Forelimb muscle (tissue), 1 donor: ENCODE measurements around the gene CARMIL3. TPM values are rescaled to one million over a fixed set of nuclear protein-coding genes. Genes with fewer than 3 reads are reported as not detected.

Experiments
- DNase-seq: peaks from one replicate; pipeline ENCODE4 v3.0.0-alpha.2; 2013; ENCODE audit warnings: low read depth
- polyA plus RNA-seq: library from polyadenylated mRNA; unstranded; fragments of 120-200 nt; gene quantifications from one replicate; pipeline ENCODE4 v1.2.1, GENCODE V29; 2013; ENCODE audit not compliant: insufficient read length

Gene CARMIL3
- polyA plus RNA-seq, 1 donor, result 0.18 TPM

DNA sequence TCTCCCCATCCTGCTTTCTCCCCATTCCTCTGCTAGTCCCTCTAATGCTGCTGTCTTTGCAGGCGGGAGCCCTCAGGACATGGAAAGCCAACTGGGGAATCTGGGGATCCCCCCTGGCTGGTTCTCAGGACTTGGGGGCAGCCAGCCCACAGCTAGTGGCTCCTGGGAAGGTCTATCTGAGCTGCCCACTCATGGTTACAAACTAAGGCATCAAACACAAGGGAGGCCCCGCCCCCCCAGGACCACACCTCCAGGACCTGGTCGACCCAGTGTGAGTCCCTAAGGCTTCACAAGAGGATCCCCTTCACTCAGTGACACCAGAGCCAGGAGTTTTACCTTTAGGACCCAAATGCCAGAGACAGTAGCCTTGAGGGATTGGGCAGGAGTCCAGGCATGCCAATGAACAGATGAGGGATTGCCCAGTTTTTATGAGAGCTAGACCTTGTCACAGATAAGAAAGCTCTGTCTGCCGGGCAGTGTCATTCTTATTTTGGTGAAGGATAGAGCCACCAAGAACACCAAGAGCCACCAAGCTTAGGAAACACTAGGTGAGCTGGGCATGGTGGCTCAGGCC lies 11.5 kb downstream of the CARMIL3 start:
- no peak for DNase-seq

DNA sequence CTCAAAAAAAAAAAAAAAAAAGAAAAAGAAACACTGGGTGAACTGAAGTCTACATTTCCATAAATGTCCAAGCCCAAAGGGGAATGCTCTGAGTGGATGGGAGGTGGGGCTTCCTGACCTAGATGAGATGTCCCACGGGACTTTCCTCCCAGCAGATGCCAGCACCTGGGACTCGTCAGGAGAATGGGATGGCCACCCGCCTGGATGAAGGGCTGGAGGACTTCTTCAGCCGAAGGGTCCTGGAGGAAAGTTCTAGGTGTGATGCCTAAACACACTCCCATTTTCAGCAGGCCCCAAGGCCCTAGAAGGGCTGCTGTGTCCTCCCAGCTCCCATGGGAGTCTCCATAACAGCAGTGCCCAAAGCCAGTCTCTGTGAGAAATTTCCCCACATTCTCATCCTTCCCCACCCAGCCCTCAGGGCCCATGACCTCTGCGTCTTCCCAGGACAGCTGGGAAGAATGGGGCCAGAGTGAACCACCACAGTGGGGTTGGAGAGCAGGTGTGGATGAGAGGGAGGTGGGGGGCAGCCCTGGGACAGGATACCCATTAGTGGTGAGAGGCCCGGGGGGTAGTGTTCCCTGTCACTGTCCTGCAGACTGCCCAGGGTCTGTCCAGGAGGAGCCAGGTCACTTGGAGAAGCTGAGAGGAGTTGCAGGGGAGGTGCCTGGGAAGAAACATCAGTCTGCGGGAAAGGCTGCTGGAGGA lies 12.4 kb downstream of the CARMIL3 start:
- DNase-seq, result no peak

DNA sequence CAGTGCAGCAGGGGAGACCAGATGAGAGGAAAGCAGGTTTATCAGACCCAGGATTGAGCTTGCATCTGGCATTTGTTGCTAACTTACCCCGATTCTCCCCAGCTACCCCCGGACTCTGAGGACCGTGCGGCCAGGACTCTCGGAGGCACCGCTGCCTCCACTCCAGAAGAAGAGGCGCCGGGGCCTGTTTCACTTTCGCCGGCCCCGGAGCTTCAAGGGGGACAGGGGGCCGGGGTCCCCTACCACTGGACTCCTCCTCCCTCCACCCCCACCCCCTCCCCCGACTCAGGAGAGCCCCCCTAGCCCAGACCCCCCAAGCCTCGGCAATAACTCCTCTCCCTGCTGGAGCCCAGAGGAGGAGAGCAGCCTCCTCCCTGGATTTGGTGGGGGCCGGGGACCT lies 13.0 kb downstream of the CARMIL3 start:
- no peak for DNase-seq

DNA sequence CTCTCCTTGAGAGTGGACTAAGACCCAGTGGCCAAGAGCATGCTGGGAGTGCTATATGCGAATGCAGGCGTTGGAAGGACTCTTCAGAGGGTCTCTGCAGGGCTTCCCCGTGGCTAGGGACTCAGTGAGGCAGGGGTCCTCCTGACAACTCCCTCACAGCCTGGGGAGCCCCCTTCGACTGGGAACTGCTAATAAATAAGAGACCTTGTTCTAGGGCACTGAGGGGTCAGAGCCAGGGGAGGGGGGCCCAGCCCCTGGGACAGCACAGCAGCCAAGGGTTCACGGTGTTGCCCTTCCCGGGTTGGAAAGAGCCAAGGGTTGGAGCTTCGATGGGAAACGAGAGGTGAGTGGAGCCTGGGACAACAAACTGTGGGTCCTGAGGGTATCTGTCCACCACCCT lies 13.6 kb downstream of the CARMIL3 start:
- DNase-seq, result no peak

DNA sequence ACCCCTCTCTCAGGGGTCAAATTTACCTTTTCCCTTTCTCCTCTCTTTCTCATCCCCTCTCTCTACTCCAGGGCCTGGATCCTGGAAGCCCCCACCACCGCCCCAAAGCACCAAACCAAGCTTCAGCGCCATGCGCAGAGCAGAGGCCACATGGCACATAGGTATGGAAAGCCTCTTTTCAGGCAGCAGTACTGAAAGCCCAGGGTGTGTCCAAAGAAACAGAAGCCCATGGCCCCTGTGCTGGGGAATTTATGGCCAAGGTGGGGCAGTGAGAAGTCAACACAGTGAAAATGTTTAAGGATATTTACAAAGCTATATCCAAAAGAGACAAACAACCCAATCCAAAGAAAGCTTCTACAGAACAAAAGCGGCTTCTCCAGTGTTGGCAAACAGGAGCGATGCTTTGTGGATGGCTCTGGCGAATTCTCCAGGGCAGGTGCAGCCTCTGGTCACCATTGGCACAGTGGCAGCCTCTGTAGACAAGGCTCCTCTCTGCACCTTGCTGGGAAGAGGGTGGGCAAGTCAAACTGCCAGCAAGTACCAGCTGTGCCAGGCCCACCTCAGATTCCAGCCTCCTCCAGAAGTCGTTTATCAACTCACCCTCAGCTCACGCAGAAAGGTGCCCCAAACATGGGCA lies 14.8 kb downstream of the CARMIL3 start:
- no peak for DNase-seq

DNA sequence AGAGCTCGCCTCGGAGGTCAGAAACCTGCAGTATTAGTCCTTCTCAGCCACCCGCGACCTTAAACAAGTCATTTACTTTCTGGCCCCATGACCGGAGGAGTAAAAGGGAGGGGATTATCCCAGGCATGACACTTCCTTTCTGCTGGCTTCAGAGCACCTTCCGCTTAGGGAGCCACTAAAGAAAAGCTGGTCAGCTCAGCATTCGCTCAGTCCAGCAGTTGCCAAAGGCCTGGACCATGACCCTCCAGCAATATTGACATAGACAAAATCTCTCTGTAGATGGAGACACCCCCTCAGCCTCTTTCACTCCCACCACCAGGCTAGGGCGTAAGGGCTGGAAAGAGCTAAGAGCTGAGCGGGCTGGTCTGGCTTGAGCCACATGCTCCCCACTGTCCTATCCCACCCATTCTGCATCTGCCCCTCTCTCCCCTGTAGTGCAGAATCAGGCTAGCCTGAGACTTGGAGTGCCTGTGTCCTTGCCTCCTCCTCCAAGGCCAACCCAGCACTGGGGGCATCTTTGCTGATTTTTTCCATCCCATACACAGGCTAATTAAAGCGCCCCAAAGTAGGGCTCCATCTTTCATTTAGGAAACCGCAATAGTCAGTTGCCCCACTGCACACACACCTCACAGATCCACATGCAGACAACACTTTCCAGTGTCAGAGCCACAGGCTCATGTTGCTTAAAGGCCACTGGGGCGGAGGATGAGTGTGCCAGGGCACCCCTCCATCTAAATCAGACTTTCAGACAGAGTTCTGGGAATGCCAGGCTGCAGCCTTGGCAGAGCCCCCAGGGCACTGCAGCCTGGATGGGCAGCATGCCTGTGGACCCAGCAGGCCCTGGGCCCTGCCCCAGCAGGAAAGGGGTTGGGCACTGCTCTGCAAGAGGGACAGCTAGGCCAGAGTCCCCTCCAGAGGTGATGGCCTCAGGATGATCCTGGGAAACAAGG lies 15.6 kb downstream of the CARMIL3 start:
- no peak for DNase-seq

GRCh38 chr14:24068711-24069410 lies 17.1 kb downstream of the CARMIL3 start:
- no peak for DNase-seq

DNA sequence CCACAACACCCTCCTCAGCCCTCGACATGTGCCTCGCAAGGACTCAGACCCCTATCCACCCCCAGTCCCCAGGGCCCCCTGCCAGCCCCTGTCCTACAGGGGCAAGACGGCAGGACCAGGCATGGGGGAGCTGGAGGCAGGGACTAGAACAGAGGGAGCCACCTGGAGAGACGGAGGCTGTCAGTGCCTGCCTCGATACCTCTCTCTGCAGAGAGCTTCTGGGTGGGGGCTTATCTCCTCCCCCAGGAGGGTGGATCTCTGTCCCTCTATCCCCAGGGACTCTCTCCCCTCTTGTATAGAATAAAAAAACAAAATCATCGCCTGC lies 17.6 kb downstream of the CARMIL3 start:
- no peak for DNase-seq

DNA sequence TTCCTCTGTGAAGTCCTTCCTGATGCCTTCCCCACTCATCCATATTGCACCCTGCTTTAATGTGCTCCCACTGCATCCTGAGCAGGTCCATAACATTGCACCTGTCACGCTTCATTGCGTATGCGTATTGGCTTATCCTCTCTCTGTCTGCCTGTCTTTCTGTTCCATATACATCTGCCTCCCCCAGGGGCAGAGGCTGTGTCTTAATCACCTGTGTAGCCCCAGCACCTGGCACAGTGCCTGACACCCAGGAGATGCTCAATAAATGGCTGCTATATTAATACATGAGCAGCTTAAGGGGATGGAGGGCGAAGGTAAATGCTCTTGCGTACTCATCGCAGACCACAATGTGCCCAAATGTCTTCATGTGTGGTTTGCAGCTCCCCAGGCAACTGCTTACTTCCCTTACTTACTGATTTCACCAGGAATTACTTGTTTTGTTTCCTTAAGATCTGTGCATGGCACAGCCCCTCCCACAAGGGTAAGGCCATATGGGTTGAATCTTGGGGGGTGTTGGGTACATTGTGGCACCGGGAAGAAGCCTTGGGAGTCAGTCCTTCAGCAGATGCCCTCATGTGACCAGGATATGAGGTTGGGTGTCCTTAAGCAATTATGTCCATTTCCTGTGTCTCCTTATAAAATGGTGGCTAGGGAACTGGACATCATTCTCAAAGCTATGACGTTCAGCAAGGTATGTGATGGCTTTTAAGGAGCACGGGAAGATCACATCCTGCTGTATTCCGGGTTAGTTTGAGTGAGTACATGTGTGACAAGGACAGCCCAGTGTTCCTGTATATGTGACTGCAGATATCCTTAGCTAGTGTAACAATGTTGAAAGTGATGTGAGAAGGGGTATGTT lies 18.7 kb downstream of the CARMIL3 start:
- DNase-seq, result no peak

DNA sequence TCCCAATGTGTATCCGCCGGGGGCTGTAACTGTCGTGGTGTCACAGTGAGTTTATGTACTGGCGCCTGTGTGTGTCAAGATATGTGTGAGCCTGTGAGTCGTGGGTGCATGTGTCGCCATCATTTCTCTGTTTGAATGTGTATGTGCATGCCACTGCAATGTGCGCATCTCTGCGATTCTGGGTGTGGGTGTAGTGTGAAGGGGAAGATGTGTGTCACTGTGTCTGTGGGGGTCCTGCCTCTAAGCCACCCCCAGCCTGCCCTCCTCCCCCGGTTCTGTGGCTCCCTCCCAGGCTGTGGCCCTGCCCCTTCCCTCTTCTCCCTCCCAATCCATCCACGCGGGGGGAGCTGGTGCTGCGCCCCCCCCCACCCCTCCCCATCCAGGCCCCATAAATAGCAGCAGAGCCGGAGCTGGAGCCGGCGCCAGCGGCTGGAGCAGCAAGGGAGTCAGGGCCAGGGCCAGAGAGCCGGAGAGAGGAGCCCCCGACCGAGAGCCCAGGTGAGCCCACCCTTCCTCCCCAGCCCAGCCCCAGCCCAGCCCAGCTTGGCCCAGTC lies 19.4 kb downstream of the CARMIL3 start, which contains the start of gene CPNE6:
CPNE6 (plus strand) TSS at position 419 of the 554 bp plus-strand sequence. CDS start 1,375 bp downstream, outside the sequence.
- DNase-seq, result no peak

DNA sequence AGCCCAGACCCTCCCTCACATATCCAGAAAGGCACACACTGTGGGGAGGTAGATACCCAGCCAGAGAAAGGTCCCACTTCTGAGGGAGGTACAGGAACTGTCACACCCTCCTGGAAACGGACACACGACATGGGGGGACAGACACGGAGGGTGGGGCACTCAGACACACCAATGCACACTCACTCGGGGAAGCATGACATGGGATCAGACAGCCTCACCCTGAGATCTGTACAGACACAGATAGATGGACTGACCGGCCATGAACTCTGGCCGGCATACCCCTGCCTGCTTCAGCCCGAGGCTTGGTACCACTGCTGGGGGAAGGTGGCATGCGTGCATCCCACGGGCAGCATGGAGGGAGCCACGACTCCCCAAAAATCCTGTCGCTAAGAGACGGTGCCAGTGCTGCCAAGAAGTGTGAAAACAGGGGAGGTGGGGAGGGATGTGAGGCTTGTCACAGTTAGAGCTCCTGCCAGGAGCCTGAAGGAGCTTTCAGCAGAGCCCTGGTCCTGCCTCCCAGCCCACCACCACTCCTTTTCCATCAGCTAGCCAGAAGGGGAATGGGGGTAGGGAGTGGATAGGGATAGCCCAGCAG lies 20.1 kb downstream of the CARMIL3 start:
- DNase-seq, result no peak

DNA sequence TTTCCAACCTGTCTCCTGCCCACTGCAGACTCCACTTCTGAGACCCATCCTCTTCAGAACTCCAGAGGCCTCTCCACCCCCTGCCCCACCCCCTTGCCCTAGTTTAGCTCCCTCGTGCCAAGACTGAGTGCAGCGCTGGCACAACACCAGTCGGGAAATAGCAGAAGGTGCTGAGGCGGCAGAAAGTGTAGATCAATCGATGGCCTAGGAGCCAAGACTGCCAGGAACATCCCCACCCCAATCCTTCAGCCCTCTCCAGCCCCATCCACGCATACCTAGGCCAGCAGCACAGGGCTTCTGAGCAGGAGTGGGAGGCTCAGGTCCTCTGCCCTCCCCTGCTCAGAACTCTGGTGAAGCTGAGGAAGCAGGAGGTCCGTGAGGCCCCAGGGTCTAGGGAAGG lies 20.6 kb downstream of the CARMIL3 start:
- no peak for DNase-seq

DNA sequence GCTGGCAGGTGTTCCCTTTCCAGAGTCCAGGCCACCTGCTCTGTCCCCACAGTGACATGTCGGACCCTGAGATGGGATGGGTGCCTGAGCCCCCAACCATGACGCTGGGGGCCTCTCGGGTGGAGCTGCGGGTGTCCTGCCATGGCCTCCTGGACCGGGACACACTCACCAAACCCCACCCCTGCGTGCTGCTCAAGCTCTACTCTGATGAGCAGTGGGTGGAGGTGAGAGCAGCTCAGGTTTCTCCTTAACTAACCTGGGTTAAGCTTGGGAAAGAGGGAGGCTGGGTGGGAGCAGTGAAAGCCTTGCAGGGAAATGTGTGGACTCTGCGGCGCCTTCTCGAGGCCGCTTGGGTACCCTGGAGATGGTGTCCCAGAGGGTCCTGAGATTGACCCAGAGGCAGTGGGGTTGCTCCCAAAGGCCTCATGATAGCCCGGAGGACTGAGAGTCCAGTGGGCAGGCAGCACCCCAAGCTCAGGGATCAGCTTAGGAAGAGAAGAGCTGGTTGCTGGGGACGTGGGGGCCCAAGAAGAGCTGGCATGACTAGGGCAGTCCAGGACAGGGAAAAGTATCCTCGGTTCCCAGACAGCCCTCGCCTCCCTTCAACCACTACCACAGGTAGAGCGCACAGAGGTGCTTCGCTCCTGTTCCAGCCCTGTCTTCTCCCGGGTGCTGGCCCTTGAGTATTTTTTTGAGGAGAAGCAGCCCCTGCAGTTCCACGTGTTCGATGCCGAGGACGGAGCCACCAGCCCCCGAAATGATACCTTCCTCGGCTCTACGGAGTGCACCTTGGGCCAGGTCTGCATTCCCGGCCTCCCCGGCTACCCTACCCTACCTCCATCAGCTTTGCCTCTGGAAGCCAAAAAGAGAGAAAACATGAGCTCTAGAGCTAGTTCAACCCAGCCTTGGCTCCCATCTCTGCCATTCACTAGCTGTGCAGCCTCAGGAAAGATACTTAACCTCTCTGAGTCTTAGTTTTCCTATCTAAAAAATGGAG lies 21.4 kb downstream of the CARMIL3 start:
- DNase-seq, result no peak

DNA sequence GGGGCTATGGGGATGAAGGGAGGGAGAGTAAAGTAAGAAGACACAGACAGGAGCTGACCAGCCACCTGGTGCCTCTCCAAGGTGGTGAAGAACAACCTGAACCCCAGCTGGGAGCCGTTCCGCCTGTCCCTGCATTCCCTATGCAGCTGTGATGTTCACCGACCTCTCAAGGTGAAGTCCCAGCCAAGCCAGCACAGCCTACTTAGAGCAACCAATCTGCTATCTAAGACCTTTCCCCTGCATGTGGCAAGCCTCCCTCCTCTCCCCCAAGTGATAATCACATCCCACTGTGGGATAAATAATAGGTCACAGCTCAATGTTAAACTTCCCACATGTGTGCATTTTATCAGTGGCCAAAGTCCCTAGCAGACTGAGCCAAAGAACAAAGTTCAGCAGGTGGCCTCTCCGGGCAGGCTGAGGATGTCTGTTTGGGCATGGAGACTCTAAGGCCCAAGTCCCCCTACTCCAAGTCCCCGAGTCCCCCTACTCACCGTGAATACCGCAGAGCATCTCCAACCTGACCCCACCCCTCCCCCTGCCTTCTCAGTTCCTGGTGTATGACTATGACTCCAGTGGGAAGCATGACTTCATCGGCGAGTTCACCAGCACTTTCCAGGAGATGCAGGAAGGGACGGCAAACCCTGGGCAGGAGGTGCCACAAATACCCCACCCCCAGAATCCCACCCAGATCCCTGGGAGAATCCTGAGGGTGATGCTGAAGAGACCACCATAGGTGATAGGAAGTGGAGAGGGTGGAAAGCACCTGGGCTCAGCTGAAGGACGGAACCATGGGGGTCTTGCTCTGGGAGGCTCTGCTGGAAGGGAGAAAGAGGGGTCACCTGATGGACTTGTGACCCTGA lies 23.0 kb downstream of the CARMIL3 start:
- DNase-seq, result no peak

- no peak for DNase-seq
These were observed 23.9 kb downstream of the CARMIL3 start for GRCh38 chr14:24075485-24076301.

- no peak for DNase-seq
These were observed 24.4 kb downstream of the CARMIL3 start for GRCh38 chr14:24076302-24076601.

DNA sequence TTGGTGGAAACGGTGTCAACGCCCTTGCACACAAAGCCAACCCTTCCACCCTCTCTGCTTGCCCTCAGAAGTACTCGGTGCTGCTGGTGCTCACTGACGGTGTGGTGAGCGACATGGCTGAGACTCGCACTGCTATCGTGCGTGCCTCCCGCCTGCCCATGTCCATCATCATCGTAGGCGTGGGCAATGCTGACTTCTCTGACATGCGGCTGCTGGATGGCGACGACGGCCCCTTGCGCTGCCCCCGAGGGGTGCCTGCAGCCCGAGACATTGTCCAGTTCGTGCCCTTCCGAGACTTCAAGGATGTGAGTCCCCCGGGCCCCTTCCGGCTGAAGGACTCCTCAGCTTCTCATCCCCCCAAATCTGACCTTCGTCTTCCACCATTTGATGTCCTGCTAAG lies 25.3 kb downstream of the CARMIL3 start:
- no peak for DNase-seq
